Heart left ventricle (tissue), 16 donors: Measurements from ENCODE around the gene SSH2. TPM values are rescaled to one million over a fixed set of nuclear protein-coding genes. Genes with fewer than 3 reads are reported as not detected.
A peak's percentile ranks its signal among the peaks of the same experiment; 100 is the strongest.
"Not testable (repeated sequence)": the region's sequence is repeated elsewhere in the genome, so short reads cannot be mapped to it uniquely, and the experiment has no call there.

Experiments
- ATAC-seq, 4 donors: fragments of 200-7000 bp; cut with Tn5 transposase; one replicate each; pipeline ENCODE4 v1.9.1; 2020 to 2022; ENCODE audit warnings: moderate library complexity in 4 of 4, mild to moderate bottlenecking in 3 of 4, moderate number of reproducible peaks in 1 of 4
- DNase-seq, 5 donors: peaks; one replicate each; pipeline ENCODE4 v3.0.0-alpha.2; 2020
- H3K27ac ChIP-seq, 12 donors: fragments of 200-600 bp; sonication (generic) in 4 of 12; one replicate each; pipeline versions ENCODE4 v1.5.0 to v1.8.0; 2016 to 2022; ENCODE audit warnings: mild to moderate bottlenecking in 2 of 12
- H3K27me3 ChIP-seq, 9 donors: fragments of 200-600 bp; sonication (generic) in 2 of 9; one replicate each; pipeline versions ENCODE4 v1.5.1 to v1.8.0; 2016 to 2022; ENCODE audit warnings: mild to moderate bottlenecking in 3 of 9
- H3K36me3 ChIP-seq, 9 donors: fragments of 200-600 bp; sonication (generic) in 2 of 9; one replicate each; pipeline versions ENCODE4 v1.5.0 to v1.8.0; 2018 to 2022; ENCODE audit warnings: mild to moderate bottlenecking in 2 of 9
- H3K4me1 ChIP-seq, 12 donors: fragments of 200-600 bp; sonication (generic) in 4 of 12; one replicate each; pipeline versions ENCODE4 v1.5.0 to v1.8.0; 2016 to 2022; ENCODE audit warnings: mild to moderate bottlenecking in 3 of 12
- H3K4me3 ChIP-seq, 12 donors: fragments of 200-600 bp; sonication (generic) in 4 of 12; one replicate each; pipeline versions ENCODE4 v1.5.0 to v1.8.0; 2017 to 2022; ENCODE audit warnings: mild to moderate bottlenecking in 9 of 12, moderate library complexity in 4 of 12
- H3K9me3 ChIP-seq, 12 donors: fragments of 200-600 bp; sonication (generic) in 4 of 12; one replicate each; pipeline versions ENCODE4 v1.5.0 to v1.8.0; 2016 to 2022; ENCODE audit warnings: mild to moderate bottlenecking in 1 of 12
- POLR2A ChIP-seq, 2 donors: fragments of 450-650 bp; IDR thresholded peaks; one replicate each; pipeline ENCODE4 v1.6.1; 2017; ENCODE audit warnings: antibody characterized with exemption in 2 of 2, mild to moderate bottlenecking in 2 of 2, moderate library complexity in 2 of 2
- WGBS, 4 donors: extraction: QIAGEN DNeasy Blood & Tissue Kit in 2 of 4; methylation state at CpG; one replicate each; pipeline versions ENCODE4 v1.1.5 to v1.1.7; 2013 to 2018; 5-methylcytosine and 5-hydroxymethylcytosine counted together
- intact Hi-C, 10 donors: fragments of 100-400 bp; cut with DNase I; formaldehyde crosslinking; loops; one replicate each; pipeline versions ENCODE4 v1.11.1 to v1.14.2; 2022
- polyA plus RNA-seq, 2 donors: library from polyadenylated mRNA; stranded (reverse); fragments of 200-250 nt; gene quantifications; one replicate each; pipeline ENCODE4 v1.2.3, GENCODE V29; 2013
- total RNA-seq, 9 donors: library from RNA; depleted of rRNA in 2 of 9; stranded (reverse); fragments of >200 nt in 2 of 9; fragmentation: NEBNext Ultra II Directional in 3 of 9; extraction: Animal tissue kit (Norgen Biotek cat#: 25700) in 3 of 9; gene quantifications; one replicate each; pipeline versions ENCODE4 v1.1.0 to v1.2.4, GENCODE V29; 2016 to 2023
- TF ChIP-seq, protein P1 (sequence below), 12 donors: fragments of 200-600 bp; sonication (generic) in 4 of 12; IDR thresholded peaks; one replicate each; pipeline versions ENCODE4 v1.5.0 to v1.8.0; 2018 to 2022; ENCODE audit warnings: antibody characterized with exemption in 12 of 12, mild to moderate bottlenecking in 5 of 12
- donor health status: ischemic (EF 13 %, LVEDD 7.1; RV severe dilation, severe dysfunction).
- donor health status: healthy with polysubstance abuse.
- donor health status: DM: no; HTN: yes; CAD: no.
- donor health status: DM: no; HTN: no; CAD: no.
- donor health status: ischemic (EF 25% LVEDD 6.9; RV normal size, moderate dysfunction).
- donor health status: ischemic (EF 25% LVEDD 5.7; RV mildly dilated, moderate dysfunction).
- donor health status: healthy.
- donor health status: DM: yes; HTN: yes; CAD: no.
- donor health status: ischemic (EF 35%, LVEDD 5.7; RV mildly dilated, moderate dysfunction).
- donor health status: nonischemic (EF 11% LVEDD 7.7; RV severe dilation, severe dysfunction).
- donor health status: DM: yes; HTN: yes; CAD: no.
- donor health status: PGD.
- donor health status: ischemic (EF 29% LVEDD 5.4; RV normal size, mild dysfunction).
- donor health status: nonischemic (EF 23%, LVEDD 6.1; RV moderate dilation, normal function).

The SSH2 gene
- total and polyA plus RNA-seq, 11 donors, result 20.8 to 46.7 (median 36.6) TPM

- H3K4me3 ChIP-seq, result no peak overlapping the region
- no peak for DNase-seq
- no peak for ATAC-seq
- no peaks in the 10 kb centered on the region for H3K36me3 ChIP-seq
- peak overlapping the region in 1 of 12 donors; percentile 6 for H3K27ac ChIP-seq
- TF ChIP-seq POLR2A (IDR thresholded peaks at IDR 0.05), result no peak
- TF ChIP-seq, protein P1, sequence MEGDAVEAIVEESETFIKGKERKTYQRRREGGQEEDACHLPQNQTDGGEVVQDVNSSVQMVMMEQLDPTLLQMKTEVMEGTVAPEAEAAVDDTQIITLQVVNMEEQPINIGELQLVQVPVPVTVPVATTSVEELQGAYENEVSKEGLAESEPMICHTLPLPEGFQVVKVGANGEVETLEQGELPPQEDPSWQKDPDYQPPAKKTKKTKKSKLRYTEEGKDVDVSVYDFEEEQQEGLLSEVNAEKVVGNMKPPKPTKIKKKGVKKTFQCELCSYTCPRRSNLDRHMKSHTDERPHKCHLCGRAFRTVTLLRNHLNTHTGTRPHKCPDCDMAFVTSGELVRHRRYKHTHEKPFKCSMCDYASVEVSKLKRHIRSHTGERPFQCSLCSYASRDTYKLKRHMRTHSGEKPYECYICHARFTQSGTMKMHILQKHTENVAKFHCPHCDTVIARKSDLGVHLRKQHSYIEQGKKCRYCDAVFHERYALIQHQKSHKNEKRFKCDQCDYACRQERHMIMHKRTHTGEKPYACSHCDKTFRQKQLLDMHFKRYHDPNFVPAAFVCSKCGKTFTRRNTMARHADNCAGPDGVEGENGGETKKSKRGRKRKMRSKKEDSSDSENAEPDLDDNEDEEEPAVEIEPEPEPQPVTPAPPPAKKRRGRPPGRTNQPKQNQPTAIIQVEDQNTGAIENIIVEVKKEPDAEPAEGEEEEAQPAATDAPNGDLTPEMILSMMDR (IDR thresholded peaks at IDR 0.05), result no peak
- 36 to 68% (median 43%) methylated on average over 1 of the region's 1 CpG for WGBS, 4 donors
- H3K9me3 ChIP-seq, result peaks cover 0 to 2% (median 0%) of the 10 kb centered on the region in 12 donors
- H3K4me1 ChIP-seq, result peaks cover 0 to 36% (median 7%) of the 10 kb centered on the region in 12 donors
- H3K27me3 ChIP-seq, result no peaks in the 10 kb centered on the region
- intact Hi-C loops, result no loop called here
These were observed 59.1 kb downstream of the SSH2 start for GRCh38 chr17:29870836-29871465.

GRCh38 chr17:29867643-29868181, 62.3 kb downstream of the SSH2 start:
- ATAC-seq (no peak), DNase-seq (no peak)
- TF ChIP-seq POLR2A (IDR thresholded peaks at IDR 0.05), result no peak
- TF ChIP-seq, protein P1 (IDR thresholded peaks at IDR 0.05), result peak in 7 of 12 donors; percentile 14 to 31 (median 21)
- WGBS, 4 donors, result 82 to 91% (median 85%) methylated on average over 2 of the region's 2 CpGs
- peaks cover 0 to 28% (median 6%) of the 10 kb centered on the region in 12 donors for H3K4me1 ChIP-seq
- intact Hi-C loops, result loop anchor here in 4 of 10 donors (5.0 to 10.0 kb wide), 3 partner anchors 57 to 67 kb away; partner anchors contain the start of gene SSH2 (in 3 of the 4)
- H3K36me3 ChIP-seq, result no peaks in the 10 kb centered on the region
- H3K27me3 ChIP-seq, result no peaks in the 10 kb centered on the region
- H3K27ac ChIP-seq, result no peak overlapping the region
- no peak overlapping the region for H3K4me3 ChIP-seq
- no peaks in the 10 kb centered on the region for H3K9me3 ChIP-seq

- H3K4me3 ChIP-seq, result no peak overlapping the region
- TF ChIP-seq, protein P1 (IDR thresholded peaks at IDR 0.05), result no peak
- H3K9me3 ChIP-seq, result no peaks in the 10 kb centered on the region
- 79 to 88% (median 85%) methylated on average over 5 of the region's 5 CpGs for WGBS, 4 donors
- H3K27me3 ChIP-seq, result no peaks in the 10 kb centered on the region
- H3K36me3 ChIP-seq, result no peaks in the 10 kb centered on the region
- H3K27ac ChIP-seq, result no peak overlapping the region
- H3K4me1 ChIP-seq, result peaks cover 0 to 23% (median 6%) of the 10 kb centered on the region in 12 donors
- DNase-seq (no peak), ATAC-seq (no peak)
- intact Hi-C loops, result loop anchor here in 4 of 10 donors (5.0 to 10.0 kb wide), 3 partner anchors 58 to 68 kb away; partner anchors contain the start of gene SSH2 (in 3 of the 4)
These were observed 63.2 kb downstream of the SSH2 start for GRCh38 chr17:29866746-29867404.

DNA sequence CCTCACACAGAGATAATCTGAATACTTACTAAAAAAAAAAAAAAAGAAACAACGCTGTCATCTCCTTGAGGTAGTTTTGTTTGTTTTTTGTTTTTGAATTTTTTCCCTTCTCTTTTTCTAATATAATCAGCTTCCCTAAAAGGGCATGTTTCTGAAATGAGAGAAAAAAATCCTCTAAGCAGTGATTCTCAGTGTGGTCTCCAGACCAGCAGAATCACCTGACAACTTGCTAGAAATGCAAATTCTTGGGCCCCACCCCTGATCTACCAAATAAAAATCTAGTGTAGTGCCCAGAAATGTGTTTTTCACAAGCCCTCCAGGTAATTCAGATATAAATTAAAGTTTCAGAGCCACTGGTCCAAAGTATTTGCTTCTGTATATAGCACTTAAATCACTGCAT, 65.4 kb downstream of the SSH2 start:
- no peaks in the 10 kb centered on the region for H3K36me3 ChIP-seq
- H3K27ac ChIP-seq, result no peak overlapping the region
- intact Hi-C loops, result loop anchor here in 4 of 10 donors (5.0 to 10.0 kb wide), 3 partner anchors 60 to 70 kb away; partner anchors contain the start of gene SSH2 (in 3 of the 4)
- peaks cover 0 to 12% (median 0%) of the 10 kb centered on the region in 12 donors for H3K4me1 ChIP-seq
- no peak overlapping the region for H3K4me3 ChIP-seq
- TF ChIP-seq, protein P1 (IDR thresholded peaks at IDR 0.05), result no peak
- no peak for TF ChIP-seq POLR2A (IDR thresholded peaks at IDR 0.05)
- DNase-seq (no peak), ATAC-seq (no peak)
- no peaks in the 10 kb centered on the region for H3K27me3 ChIP-seq
- WGBS, 4 donors, result 89 to 95% (median 92%) methylated on average over 1 of the region's 1 CpG
- H3K9me3 ChIP-seq, result no peaks in the 10 kb centered on the region

DNA sequence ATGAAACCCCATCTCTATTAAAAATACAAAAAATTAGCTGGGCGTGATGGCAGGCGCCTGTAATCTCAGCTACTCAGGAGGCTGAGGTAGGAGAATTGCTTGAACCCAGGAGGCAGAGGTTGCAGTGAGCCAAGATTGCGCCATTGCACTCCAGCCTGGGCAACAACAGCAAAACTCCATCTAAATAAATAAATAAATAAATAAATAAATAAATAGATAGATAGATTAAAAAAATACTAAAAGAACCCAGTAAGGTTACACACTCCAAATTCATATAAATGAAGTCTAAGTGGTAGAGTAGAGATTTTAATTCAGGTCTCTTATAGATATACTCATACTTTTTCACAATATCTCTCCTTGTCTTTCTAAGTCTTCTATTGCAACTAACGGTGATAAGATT, 65.9 kb downstream of the SSH2 start:
- not testable (repeated sequence) for H3K27me3 ChIP-seq, H3K27ac ChIP-seq, DNase-seq, ATAC-seq, H3K36me3 ChIP-seq, H3K9me3 ChIP-seq, H3K4me3 ChIP-seq
- 85 to 99% (median 97%) methylated on average over 4 of the region's 4 CpGs for WGBS, 4 donors
- H3K4me1 ChIP-seq, result peaks cover 0 to 12% (median 0%) of the 10 kb centered on the region in 12 donors
- intact Hi-C loops, result loop anchor here in 3 of 10 donors (10.0 kb wide), 2 partner anchors 61 to 71 kb away; partner anchors contain the start of gene SSH2 (in 2 of the 3)
